HG03432 (cell line): Measurements from ENCODE around the gene LRRN3.

ENCODE experiments used
- ATAC-seq: cut with Tn5 transposase; IDR thresholded peaks from one replicate; pipeline ENCODE4 v1.9.1; 2021; ENCODE audit warnings: mild to moderate bottlenecking, moderate library complexity; ENCODE audit not compliant: unreplicated experiment

LRRN3 gene

DNA sequence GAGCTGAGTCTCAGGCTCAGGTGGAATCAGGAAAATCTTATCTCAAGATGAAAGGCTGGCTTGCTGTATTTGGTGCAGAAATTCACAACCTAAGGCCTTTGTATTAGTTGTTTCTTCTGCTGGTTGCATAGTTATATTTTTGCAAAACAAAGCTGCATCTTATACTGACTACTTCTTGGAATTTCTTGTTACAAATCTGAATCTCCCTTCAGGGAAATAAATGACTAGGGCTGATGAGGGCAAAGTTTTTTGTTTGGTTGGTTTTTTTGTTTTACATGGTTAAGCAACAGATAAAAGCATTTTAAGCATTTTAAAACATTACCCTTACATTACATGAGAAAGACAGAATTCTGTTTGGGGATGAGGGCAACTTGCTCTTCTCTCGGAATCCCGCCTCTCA lies 13.9 kb upstream of the LRRN3 start:
- ATAC-seq = no peak

DNA sequence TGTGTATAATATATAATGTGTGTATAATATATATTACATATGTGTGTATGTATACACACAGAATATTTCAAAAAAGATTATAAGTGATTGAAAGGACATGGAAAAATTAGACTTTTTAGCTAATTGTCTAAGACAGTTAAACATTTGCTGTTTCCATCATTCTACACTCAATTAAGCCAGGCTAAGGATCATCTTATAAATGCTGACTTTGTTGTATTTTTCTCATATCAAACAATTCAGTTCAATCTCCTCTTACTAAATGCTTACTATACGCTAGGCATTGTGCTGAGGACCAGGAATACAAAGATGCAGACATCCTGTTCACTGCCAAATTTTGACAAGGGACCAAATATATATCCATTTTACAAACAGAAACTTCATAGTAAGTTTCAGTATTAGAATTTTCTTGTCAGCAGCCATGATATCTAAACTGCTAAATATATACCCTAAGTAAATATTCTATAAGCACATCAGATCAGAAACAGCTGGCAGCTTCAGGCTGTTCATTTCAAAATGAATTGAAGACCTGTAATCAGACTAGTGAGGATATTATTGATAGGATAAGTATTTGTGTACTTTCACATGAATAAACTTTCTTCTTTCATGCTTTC lies 10.3 kb upstream of the LRRN3 start:
- no peak for ATAC-seq

DNA sequence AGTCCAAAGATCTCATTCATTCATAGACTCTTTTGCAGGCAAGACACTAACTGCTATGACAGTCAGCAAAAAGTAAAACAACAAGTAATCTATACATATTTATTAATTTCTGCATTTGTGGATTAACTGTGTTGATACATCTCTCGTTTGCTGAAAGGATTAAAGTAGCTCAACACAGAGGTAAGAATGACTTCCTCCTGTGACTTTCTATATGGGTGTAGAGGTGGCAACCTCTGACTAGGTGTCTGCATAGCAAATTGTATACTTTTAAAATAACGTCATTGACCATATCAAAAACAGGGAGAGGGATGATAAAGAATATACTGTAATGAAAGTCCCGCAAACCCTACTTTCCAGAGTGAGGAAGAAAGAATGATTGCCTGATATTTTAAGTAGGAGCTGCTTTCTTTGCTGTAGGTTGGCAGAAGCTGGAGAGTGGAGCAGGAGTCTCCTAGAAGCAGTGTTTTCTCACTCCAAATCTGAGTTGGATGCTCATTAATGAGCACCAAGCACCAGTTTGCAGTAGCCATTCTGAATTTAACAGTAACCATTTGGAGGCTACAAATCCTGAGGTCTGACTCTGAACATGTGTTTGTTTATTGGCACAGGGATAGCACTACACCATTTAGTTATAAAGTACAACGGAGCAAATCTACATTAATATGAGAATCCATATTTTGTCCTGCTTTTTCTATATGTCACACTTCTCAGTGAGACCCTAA lies 9.2 kb upstream of the LRRN3 start:
- ATAC-seq = no peak

DNA sequence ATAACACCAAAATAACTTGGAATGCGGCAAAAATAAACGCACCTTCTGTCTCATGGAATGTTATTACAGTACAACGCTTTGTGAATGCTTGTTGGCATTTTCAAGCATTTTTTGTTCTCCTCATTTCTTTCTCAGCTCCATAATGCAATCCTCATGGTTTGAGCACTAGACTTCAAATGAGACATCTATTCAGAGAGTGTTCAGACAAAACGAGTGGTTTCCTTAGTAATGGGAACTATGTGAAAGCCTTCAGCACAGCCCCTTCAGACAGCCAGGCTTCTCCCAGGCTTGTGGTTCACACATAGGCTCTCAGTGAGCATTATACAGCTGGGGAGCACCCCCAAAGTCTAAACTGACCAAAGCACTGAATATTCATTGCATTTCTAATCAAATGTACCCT lies 8.6 kb upstream of the LRRN3 start:
- no peak for ATAC-seq

DNA sequence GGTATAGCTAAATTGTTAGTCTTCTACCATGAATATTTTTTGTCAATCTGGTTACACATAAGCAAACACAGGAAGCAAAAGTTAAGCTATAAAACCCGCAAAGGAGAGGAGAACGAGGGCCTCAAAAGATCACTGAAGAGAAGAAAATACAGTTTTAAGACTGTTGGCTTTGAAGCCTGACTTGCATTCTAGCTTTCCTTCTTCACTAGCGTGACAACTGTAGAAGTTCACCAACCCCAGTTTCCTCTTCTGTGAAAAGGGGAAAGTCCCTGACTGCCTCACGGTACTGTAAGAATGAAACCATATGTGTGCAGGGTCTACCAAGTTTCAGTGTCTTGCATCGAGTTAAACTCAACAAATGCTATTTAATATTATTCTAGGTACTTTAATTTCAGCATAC lies 7.5 kb upstream of the LRRN3 start:
- peak; percentile 98 for ATAC-seq

DNA sequence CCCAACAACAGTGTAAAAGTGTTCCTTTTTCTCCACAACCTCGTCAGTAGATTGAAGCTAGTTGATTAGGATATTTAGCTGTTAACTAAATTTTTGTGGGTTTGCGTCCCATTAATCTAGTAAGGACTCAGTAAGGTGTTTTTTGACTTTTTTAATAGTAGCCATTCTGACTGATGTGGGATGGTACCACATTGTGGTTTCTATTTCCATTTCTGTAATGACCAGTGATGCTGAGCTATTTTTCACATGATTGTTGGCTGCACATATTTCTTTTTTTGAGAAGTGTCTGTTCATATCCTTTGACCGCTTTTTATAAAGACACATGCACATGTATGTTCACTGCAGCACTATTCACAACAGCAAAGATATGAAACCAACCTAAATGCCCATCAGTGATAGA lies 5.6 kb upstream of the LRRN3 start:
- ATAC-seq = no peak

DNA sequence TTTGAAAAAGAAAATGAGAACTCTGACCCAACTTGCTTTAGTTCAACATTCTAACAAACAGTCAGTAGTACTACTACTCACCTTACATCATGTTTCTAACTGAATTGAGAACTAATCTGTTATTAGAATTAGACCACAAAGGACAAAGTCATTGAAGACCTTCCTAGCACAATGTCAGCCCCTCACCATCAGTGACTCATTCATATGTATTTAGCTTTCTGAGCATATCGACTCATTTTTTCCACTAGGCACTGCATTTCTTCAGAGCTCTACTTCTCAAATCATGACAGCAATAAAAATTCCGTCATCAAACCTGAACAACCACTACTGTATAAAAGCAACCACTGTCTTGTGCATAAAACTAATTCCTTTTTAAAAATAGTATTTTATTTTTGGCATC lies 4.4 kb upstream of the LRRN3 start:
- no peak for ATAC-seq

DNA sequence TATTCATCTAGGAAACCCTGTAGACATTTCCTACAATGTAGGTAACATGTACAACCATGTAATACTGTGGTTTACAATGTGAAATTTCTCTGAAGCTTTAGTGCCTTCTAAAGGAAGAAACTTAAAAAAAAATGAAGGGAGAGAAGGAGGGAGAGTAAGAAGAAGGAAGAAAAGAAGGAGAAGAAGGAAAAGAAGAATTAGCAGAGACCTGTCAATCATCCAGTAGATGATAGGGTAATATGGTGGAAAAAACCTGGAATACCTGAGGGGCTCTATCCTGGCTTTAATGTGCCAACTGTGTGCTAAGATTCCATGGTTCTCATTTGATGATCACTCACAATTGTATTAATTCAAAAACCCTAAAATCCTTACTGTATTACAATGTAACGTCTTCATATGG lies 2.6 kb upstream of the LRRN3 start:
- ATAC-seq = no peak

DNA sequence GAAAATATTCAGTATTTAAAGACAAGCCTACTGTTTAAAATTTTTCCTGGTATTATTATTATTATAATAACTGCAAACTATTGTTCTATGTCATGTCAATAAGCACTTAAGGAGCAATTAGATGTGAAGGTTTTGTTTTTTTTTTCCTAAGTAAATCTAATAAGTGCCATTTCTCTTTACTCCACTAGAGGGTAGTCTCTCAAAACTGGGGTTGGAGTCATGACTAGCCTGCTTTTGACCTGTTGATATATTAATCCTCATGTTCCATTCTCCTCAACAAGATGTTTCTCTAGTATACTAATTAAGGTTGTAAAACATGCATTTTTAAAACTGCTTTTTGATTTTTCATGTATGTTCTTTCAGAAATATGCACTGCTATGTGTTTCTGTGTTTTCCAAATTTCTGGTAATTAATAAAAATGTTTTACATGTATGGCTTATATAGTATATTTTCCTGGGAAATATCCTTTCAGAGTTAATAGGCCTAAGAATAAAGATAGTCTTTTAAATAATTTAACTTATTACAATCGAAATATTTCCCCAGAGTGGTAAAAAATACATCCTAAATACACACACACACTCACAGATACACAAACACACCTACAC lies 1.0 kb upstream of the LRRN3 start:
- peak; percentile 44 for ATAC-seq

DNA sequence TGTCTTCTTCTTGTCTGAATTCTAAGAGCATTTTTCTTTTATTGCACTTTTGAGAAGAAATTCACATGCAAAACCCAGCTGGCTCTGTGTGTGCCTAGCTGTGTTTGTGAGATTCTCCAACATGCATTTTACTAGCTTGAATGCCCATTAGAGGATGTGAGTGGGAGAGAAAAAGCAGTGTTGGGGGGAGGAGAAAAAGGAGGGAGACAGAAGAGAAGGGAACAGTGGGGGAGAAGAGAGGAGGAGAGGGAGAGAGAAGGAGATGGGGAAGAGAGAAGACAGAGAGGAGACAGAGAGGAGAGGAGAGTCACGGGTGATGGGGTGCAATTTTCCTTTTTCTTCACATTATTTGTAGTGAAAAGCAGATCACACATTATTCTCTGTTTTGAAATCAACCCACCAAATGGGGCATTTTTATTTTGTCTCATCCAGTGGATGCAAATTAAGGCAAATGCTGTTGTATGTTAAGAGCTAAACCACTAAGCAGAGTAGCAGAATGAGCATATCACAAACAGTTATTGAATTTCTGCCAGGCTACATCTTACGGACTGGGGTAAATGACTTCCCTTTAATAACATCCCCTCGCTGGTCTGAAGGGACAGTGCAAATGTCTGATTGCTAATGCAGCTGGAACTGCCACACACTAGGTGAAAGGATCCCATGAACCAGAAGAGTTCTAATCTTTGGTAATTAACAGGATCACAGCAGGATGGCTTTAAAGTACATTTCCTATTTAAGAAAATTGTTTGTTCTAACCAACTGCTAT lies 849 bp downstream of the LRRN3 start:
- ATAC-seq = peak; percentile 35

DNA sequence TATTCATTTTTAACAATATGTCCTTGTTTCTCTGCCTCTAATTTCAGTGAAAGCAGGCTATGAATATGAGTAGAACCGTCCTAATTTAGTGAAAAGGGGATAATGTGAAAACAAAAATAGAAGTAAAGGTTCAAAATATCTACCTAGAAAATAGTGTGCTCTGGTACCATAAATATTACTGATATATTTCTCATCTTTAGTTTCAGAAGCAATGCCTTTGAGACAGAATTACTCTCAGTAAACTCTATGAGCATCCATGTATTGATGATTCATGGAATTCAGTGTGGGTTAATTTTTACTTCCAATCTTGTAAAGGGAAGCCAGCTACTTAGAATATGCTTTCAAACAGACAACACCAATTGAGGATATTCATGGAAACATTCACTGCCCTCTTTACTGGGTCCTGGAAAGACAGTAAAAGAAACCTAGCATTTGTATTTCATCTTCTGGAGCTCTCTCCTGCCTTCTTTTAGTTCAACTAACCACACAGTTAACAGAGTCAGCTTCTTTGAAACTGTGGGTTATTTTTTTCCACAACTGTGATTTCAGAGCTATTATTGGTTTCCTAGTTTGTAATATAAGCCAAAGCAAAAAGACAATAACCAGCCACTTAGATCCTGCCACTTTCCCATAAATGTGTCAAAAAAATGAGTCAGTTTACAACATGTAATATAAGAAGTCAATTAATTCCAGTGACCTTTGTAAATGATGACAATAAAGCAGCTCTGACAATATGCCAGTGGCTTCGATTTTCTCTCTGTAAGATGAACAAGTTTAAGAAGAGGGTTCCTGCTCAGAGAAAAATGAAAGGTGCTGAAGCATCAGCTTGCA lies 1.7 kb downstream of the LRRN3 start:
- ATAC-seq = peak; percentile 64

DNA sequence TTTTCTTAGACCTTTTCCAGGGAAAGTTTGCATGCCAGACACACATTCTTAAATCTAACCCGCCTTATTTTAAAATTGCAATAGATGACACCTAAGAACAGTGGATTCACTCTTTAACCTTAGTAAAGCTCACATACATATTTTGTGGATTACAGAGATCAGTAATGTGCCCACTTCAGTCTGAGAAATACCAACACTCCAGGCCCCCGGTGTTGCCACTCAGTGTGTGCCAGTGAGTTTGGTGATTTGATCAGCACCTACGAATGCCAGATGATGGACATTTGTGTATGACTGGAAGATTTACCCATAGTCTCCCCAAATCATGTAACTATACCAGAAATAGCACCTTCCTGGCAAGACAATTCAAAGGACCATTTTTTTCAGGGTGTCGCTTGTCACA lies 2.6 kb downstream of the LRRN3 start:
- no peak for ATAC-seq

DNA sequence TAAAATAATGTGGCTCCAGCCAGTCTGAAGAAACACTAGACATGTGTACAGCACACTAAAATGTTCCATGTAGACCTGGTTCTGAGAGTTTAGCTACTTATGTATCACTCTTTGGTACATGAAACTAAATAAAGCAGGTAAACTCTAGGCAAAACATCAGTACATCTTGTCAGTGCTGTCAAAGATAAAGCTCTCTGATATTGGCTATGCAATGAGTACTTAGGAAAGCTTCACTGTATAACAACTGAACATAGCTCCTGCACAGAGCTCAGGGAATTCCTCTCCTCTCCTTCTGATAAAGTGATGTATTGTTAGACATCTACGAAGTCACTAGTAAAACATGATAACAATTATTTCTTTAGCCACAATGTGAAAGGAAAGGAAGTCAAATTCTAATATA lies 3.5 kb downstream of the LRRN3 start:
- ATAC-seq = no peak

DNA sequence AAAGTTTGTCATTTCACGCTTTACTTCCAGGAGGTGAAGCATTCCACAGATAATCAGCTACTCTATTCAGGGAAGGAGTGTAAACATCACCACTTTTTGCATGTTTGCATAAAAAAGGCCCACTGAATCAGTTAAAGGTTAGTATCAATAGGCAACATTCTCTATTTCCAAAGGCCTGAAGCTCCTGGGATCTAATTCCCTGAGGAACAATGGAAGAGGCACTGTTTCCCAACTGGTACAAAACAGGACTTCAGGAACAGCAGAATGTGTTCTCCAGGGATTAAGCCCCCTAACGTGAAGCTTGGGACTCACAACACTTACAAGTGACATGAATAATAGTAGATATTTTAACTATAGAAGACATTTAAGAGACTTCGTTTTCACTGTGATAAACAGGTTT lies 6.1 kb downstream of the LRRN3 start:
- no peak for ATAC-seq

DNA sequence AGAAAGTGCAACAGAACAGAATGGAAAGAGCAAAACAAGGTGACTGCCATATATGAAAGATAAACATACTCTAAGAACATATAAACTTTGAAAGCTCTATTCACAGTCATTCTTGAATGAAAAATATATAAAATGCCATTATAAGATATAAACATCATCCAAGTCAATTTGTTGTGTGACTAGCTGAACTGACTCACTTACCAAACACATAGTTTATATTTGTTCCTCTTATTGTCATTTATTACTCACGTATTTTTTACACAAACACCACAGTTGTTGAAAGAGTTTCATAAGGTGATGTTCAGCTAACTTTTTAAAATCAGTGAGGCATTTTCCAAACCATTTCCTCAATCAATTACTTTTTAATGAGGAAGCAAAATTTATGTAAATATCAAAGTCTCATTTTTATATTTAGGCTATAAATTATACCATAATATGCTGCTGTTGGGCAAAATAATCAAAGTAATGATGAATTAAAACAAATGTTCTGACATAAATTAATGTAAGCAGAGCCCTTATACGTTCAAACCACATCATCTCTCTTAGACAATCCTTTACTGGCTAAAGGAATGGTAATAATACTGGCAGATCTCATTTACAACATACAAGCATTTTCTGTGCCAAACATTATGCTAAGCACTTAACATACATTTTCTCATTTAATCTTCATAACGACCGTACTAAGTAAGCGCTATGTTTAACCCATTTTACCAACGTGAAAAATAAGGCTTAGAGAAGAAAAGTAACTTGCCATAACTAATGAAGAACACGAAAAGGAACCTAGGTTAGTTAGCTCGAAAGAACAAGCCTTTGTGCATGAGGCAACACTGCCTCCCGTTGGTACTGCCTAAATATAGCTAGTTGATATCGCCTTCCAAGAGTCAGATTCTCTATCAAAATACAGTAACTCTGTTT lies 7.3 kb downstream of the LRRN3 start:
- peak; percentile 83 for ATAC-seq

DNA sequence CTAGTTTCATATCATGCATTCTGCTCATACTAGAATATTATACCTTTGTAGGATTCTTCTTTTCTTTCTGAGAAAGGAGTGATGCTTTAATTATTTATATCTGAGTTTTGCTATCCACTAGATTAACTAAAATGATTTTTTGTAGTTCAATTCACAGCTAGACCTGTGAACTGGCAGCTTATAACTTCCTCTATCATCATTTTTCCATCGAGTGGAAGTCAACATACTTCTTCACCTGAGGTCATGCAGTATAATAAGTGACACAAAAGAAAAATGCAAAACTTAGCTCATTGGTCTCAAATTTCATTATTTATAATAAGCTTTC lies 8.0 kb downstream of the LRRN3 start:
- ATAC-seq = peak; percentile 8

DNA sequence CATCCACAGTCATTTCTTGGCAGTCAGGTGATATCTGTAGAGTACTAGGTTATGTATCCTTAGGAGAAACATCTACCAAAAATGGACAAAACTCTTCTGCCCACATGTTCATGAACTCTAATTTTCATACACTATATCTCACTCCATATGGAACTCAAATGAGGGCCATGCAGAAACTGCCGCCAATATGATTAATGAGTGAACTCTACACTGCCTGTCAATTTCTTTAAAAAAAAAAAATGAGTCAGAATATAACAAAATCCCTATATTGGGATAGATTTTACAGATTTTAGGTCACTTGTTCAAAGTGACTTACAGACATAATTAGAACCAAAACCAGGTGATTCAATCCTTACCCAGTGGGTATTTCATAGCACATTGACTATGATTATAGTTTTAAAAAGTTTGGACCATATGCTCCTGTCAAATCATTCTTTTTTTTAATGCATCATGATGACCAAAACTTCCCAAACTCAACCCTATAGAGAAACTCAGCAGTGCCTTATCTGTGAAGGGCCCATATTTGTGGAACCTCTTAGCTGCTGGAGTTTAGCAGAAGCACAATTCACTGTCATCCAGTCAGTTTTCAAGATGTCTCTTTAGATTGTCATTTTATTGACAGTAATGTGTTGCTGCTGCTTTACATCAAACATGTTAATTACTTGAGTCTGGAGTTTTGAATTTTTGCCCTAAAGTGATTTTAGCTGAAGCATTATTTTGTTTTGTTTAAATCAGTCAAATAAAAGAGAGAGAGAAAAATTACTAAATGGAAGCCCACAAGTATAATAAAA lies 11.1 kb downstream of the LRRN3 start:
- ATAC-seq = no peak

DNA sequence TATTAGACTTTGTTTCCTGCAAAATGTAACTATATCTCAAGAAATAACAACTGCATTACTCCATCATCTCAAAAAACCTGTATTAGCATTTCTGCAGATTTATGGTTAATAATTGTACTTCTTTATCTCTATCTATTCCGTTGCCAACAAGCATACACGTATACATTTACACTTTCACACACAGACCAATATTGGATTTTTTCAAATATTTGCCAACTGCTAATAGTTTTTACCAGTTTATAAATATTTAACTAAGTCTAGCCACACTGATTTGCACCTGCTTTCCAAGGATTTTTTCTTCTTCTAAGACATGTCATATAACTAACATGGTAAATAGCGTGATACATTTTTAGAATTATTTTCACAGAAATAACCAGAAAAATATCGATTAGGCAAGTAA lies 12.2 kb downstream of the LRRN3 start:
- no peak for ATAC-seq

DNA sequence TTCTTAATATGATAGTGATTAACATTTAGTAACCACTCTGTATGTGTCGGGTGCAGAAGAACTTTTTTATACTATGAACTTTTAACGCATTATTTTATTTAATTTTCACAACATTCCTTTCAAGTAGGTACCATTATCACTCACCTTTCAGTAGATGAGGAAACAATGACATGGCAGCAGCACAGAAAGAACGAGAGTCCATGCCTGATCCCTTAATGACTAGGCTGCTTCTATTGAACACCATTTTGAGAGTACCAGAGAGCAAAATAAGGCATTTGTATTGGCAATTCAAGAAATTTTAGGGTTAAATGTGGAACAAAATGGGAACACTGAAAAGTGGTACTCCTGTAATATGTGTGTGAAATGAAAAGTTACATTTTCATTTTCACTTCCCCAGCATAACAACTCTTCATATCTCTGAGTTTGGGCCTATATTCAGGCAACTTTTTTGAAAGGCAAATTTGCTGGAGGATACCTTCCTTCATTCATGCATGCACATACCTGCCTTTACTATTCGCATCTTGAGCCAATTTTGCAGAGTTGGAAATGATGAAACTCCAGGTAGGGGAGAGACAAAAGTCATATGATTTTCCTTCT lies 12.8 kb downstream of the LRRN3 start:
- peak; percentile 60 for ATAC-seq
